K562 (cell line): Measurements from ENCODE around the gene STIM1. TPM values are rescaled to one million over a fixed set of nuclear protein-coding genes. Genes with fewer than 3 reads are reported as not detected.

Source experiments
- CREM ChIP-seq: IDR thresholded peaks from 2 replicates; pipeline ENCODE4 v1.6.1; 2014; ENCODE audit warnings: antibody characterized with exemption, low read depth
- EGR1 ChIP-seq: fragments of 450-650 bp; conservative IDR thresholded peaks from 2 replicates; pipeline ENCODE4 v1.6.1; 2017; ENCODE audit warnings: mild to moderate bottlenecking
- ETV5 ChIP-seq: sonication (generic); formaldehyde crosslinking; IDR thresholded peaks from 2 replicates; pipeline ENCODE4 v1.4.0; 2020; ENCODE audit warnings: low read depth, mild to moderate bottlenecking, missing genetic modification reagents
- ETV6 ChIP-seq, 3 experiments: fragments of 150-350 bp in 1 of 3; sonication (generic) in 1 of 3; formaldehyde crosslinking in 1 of 3; IDR thresholded peaks; 2 replicates each; pipeline versions ENCODE4 v1.6.1 to v1.8.0; 2014 to 2022; ENCODE audit warnings: borderline replicate concordance in 2 of 3, low read depth in 2 of 3, antibody characterized with exemption in 1 of 3, low read length in 1 of 3, mild to moderate bottlenecking in 1 of 3, missing genetic modification reagents in 1 of 3
- KLF16 ChIP-seq: IDR thresholded peaks from 2 replicates; pipeline ENCODE4 v1.6.1; 2016; ENCODE audit warnings: antibody characterized with exemption
- L3MBTL2 ChIP-seq: fragments of 450-650 bp; IDR thresholded peaks from 2 replicates; pipeline ENCODE4 v1.6.1; 2016; ENCODE audit warnings: mild to moderate bottlenecking, moderate library complexity
- NCOA6 ChIP-seq: fragments of 450-650 bp; IDR thresholded peaks from 2 replicates; pipeline ENCODE4 v1.6.1; 2017; ENCODE audit warnings: mild to moderate bottlenecking
- NFYB ChIP-seq: IDR thresholded peaks from 2 replicates; pipeline ENCODE4 v1.6.1; 2011; ENCODE audit warnings: mild to moderate bottlenecking, moderate library complexity; ENCODE audit not compliant: insufficient read length; ENCODE audit errors: extremely low read depth
- NRF1 ChIP-seq, 2 experiments: fragments of 450-650 bp; IDR thresholded peaks in 1 of 2; conservative IDR thresholded peaks in 1 of 2; 2 replicates each; pipeline ENCODE4 v1.6.1; 2014; ENCODE audit warnings: mild to moderate bottlenecking in 2 of 2
- SMAD4 ChIP-seq: fragments of 250-450 bp; sonication (Bioruptor Pico); conservative IDR thresholded peaks from 2 replicates; pipeline ENCODE4 v1.8.0; 2021; ENCODE audit warnings: inconsistent platforms, mild to moderate bottlenecking, moderate library complexity
- TEAD4 ChIP-seq, 2 experiments: sonication (generic) in 1 of 2; formaldehyde crosslinking in 1 of 2; IDR thresholded peaks; 2 replicates each; pipeline versions ENCODE4 v1.6.1 to v1.8.0; 2012 to 2022; ENCODE audit warnings: borderline replicate concordance in 1 of 2, inconsistent platforms in 1 of 2, low read length in 1 of 2, mild to moderate bottlenecking in 1 of 2, missing genetic modification reagents in 1 of 2
- THRAP3 ChIP-seq: fragments of 450-650 bp; IDR thresholded peaks from 2 replicates; pipeline ENCODE4 v1.6.1; 2016; ENCODE audit warnings: mild to moderate bottlenecking, inconsistent platforms, borderline replicate concordance
- ZNF609 ChIP-seq: sonication (generic); formaldehyde crosslinking; IDR thresholded peaks from 2 replicates; pipeline ENCODE4 v1.8.1; 2023; ENCODE audit warnings: missing genetic modification reagents, mild to moderate bottlenecking, borderline replicate concordance
- ZNF699 ChIP-seq: fragments of 250-450 bp; sonication (Bioruptor Pico); IDR thresholded peaks from 2 replicates; pipeline ENCODE4 v1.8.0; 2021; ENCODE audit warnings: mild to moderate bottlenecking, moderate library complexity; ENCODE audit not compliant: insufficient replicate concordance
- polyA plus RNA-seq, 8 experiments: library from polyadenylated mRNA; depleted of rRNA in 4 of 8; stranded (reverse) in 5 of 8; unstranded in 3 of 8; fragments of >200 nt; fragmentation: Nextera tagmentation in 2 of 8; fragmentation: Illumina TruSeq in 1 of 8; extraction: Ambion mirVana in 2 of 8; extraction: Trizol in 1 of 8; gene quantifications; 2 replicates each; pipeline versions ENCODE4 v1.2.1 to v1.2.3, GENCODE V29; 2011 to 2014; ENCODE audit warnings: inconsistent platforms in 1 of 8, missing spikeins in 1 of 8
- total RNA-seq, 7 experiments: library from RNA; depleted of rRNA in 6 of 7; stranded (reverse); fragments of >200 nt in 6 of 7; fragmentation: Illumina TruSeq in 2 of 7; extraction: Trizol in 2 of 7; gene quantifications; 2 replicates each; pipeline versions ENCODE4 v1.2.1 to v1.2.3, GENCODE V29; 2011 to 2021; ENCODE audit warnings: low replicate concordance in 1 of 7
- TF ChIP-seq, protein P1 (sequence below): IDR thresholded peaks from 2 replicates; pipeline ENCODE4 v1.6.1; 2012; ENCODE audit warnings: low read depth, low read length, improper control_type of control experiment, borderline replicate concordance
- TF ChIP-seq, protein P2 (sequence below), 2 experiments: IDR thresholded peaks; 2 replicates each; pipeline ENCODE4 v1.6.1; 2011; ENCODE audit warnings: borderline replicate concordance in 1 of 2, control low read depth in 1 of 2, low read depth in 1 of 2, low read length in 1 of 2, mild to moderate bottlenecking in 1 of 2, mixed read lengths in 1 of 2, moderate library complexity in 1 of 2; ENCODE audit not compliant: insufficient read depth in 1 of 2, insufficient read length in 1 of 2, poor library complexity in 1 of 2, severe bottlenecking in 1 of 2; ENCODE audit errors: extremely low read depth in 1 of 2

STIM1 gene
- total and polyA plus RNA-seq, 9 of the 15 experiments (the other 6 are each of a cell fraction or from before 2014, with no cell fraction given) = 7.7 to 50.5 (median 22.5) TPM

DNA sequence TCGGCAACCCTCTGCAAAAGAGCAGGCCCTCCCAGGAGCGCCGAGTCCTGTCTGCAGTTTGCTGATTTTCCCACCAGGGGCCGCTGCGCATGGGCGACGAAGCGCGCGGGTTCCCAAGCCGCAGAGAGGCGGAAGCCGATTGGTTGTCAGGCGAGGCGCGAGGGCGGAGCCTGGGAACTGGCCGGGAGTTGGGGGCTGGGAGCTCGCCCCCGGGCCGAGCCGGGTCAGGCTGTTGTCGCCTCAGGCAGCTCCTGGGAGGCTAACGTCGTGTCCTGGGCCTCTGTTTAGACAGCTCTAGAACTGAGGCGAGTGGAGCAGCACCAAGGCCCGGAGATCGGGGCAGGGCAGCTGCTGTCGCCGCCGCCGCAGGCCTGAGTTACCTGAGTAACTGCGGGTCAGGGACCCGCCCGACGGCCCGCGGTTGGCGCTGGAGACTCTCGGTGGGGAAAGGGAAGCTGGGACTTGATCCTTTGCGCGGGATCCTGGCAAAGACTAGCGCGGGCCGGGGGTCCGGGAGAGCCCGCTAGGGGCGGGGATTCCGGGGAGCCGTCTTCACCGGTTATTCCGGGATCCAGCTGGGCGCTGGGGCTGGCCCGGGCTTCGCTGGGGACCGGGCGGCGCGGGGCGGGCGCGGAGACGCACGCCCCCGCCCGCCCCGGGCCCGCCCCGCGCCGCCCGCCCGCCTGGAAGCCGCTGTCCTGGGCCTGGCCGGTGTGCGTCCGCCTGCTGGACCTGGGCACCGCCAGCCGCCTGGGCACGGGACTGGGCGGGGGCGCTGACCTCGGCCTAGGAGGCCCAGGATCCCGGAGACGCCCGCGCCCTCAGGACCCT is at the start of gene STIM1 (continued):
- peak; percentile 85 to 88 for TF ChIP-seq NRF1 (conservative IDR thresholded peaks at IDR 0.05 in 1 of 2, IDR thresholded peaks at IDR 0.05 in 1 of 2)
- TF ChIP-seq, protein P1, sequence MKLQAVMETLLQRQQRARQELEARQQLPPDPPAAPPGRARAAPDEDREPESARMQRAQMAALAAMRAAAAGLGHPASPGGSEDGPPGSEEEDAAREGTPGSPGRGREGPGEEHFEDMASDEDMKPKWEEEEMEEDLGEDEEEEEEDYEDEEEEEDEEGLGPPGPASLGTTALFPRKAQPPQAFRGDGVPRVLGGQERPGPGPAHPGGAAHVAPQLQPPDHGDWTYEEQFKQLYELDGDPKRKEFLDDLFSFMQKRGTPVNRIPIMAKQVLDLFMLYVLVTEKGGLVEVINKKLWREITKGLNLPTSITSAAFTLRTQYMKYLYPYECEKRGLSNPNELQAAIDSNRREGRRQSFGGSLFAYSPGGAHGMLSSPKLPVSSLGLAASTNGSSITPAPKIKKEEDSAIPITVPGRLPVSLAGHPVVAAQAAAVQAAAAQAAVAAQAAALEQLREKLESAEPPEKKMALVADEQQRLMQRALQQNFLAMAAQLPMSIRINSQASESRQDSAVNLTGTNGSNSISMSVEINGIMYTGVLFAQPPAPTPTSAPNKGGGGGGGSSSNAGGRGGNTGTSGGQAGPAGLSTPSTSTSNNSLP = no peak
- TF ChIP-seq ZNF699 (CRISPR knock-in tag) = no peak
- no peak for TF ChIP-seq ETV6 (IDR thresholded peaks at IDR 0.05; ENCODE audit: borderline replicate concordance in 1 of 2, low read depth in 2 of 2, low read length in 1 of 2)
- TF ChIP-seq ETV6 (CRISPR knock-in tag; IDR thresholded peaks at IDR 0.05; ENCODE audit: borderline replicate concordance) = 0 out of 2 replicates have a peak, but pooled peaks have one; percentile 65
- TF ChIP-seq L3MBTL2 = peak; percentile 76
- peak; percentile 26; the same call in 1 of the 2 replicates for TF ChIP-seq ZNF609 (CRISPR knock-in tag)
- TF ChIP-seq SMAD4 (CRISPR knock-in tag) = 0 out of 2 replicates have a peak, but pooled peaks have one; percentile 0
- TF ChIP-seq NCOA6 = peak; percentile 54
- TF ChIP-seq ETV5 (CRISPR knock-in tag) = 0 out of 2 replicates have a peak, but pooled peaks have one; percentile 11
- peak; percentile 8; the same call in 1 of the 2 replicates for TF ChIP-seq TEAD4 (IDR thresholded peaks at IDR 0.05; ENCODE audit: low read length)
- no peak for TF ChIP-seq TEAD4 (CRISPR knock-in tag; IDR thresholded peaks at IDR 0.05; ENCODE audit: borderline replicate concordance)
- peak; percentile 86 for TF ChIP-seq CREM
- peak; percentile 25 for TF ChIP-seq NFYB
- peak; percentile 57; the same call in 1 of the 2 replicates for TF ChIP-seq KLF16
- TF ChIP-seq EGR1 = peak; percentile 73
- no peak for TF ChIP-seq THRAP3
- TF ChIP-seq, protein P2, sequence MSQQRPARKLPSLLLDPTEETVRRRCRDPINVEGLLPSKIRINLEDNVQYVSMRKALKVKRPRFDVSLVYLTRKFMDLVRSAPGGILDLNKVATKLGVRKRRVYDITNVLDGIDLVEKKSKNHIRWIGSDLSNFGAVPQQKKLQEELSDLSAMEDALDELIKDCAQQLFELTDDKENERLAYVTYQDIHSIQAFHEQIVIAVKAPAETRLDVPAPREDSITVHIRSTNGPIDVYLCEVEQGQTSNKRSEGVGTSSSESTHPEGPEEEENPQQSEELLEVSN (IDR thresholded peaks at IDR 0.05; ENCODE audit: borderline replicate concordance in 1 of 2, extremely low read depth in 1 of 2, insufficient read depth in 1 of 2, insufficient read length in 1 of 2, low read depth in 1 of 2, low read length in 1 of 2, poor library complexity in 1 of 2, severe bottlenecking in 1 of 2) = peak; percentile 22 to 65
